HK-2 (cell line): ENCODE data around the gene LHFPL2.

Source experiments
- DNase-seq: peaks from one replicate; pipeline ENCODE4 v3.0.0-alpha.2; 2018; ENCODE audit not compliant: unreplicated experiment

The LHFPL2 gene

GRCh38 chr5:78595458-78595921 lies 53.1 kb downstream of the LHFPL2 start:
- DNase-seq, result no peak

- DNase-seq, result peak; percentile 42
Observed at GRCh38 chr5:78594610-78595457, 53.7 kb downstream of the LHFPL2 start.

- DNase-seq, result no peak
Observed at GRCh38 chr5:78594021-78594420, 54.6 kb downstream of the LHFPL2 start.

- DNase-seq, result no peak
Observed at GRCh38 chr5:78593465-78593864, 55.1 kb downstream of the LHFPL2 start.

GRCh38 chr5:78592735-78593386 lies 55.7 kb downstream of the LHFPL2 start:
- DNase-seq, result no peak

- DNase-seq, result no peak
Observed at GRCh38 chr5:78591972-78592700, 56.4 kb downstream of the LHFPL2 start.

- DNase-seq, result no peak
Observed at GRCh38 chr5:78591138-78591612, 57.4 kb downstream of the LHFPL2 start.

GRCh38 chr5:78589923-78590322 lies 58.6 kb downstream of the LHFPL2 start:
- DNase-seq, result no peak

- no peak for DNase-seq
Observed at GRCh38 chr5:78588507-78588906, 60.1 kb downstream of the LHFPL2 start.

GRCh38 chr5:78587775-78588291 lies 60.7 kb downstream of the LHFPL2 start:
- no peak for DNase-seq

- no peak for DNase-seq
Observed at GRCh38 chr5:78587081-78587774, 61.3 kb downstream of the LHFPL2 start.

- peak; percentile 40 for DNase-seq
Observed at GRCh38 chr5:78586251-78586650, 62.3 kb downstream of the LHFPL2 start.

- DNase-seq, result no peak
Observed at GRCh38 chr5:78578015-78578414, 70.6 kb downstream of the LHFPL2 start.

GRCh38 chr5:78577071-78577807 lies 71.3 kb downstream of the LHFPL2 start:
- DNase-seq, result no peak

- no peak for DNase-seq
Observed at GRCh38 chr5:78576376-78576775, 72.2 kb downstream of the LHFPL2 start.

GRCh38 chr5:78574731-78575161 lies 73.8 kb downstream of the LHFPL2 start:
- no peak for DNase-seq

- DNase-seq, result no peak
Observed at GRCh38 chr5:78574131-78574673, 74.4 kb downstream of the LHFPL2 start.

GRCh38 chr5:78573318-78573717 lies 75.3 kb downstream of the LHFPL2 start:
- DNase-seq, result no peak

- no peak for DNase-seq
Observed at GRCh38 chr5:78570646-78571045, 77.9 kb downstream of the LHFPL2 start.

GRCh38 chr5:78569441-78569840 lies 79.1 kb downstream of the LHFPL2 start:
- no peak for DNase-seq
